HTERT RPE-1 (cell line): ENCODE results near the gene NEURL1.
"Not testable (repeated sequence)": the region's sequence is repeated elsewhere in the genome, so short reads cannot be mapped to it uniquely, and the experiment has no call there.

Experiments used
- in situ Hi-C: fragments of 300-500 bp; cut with MboI; formaldehyde crosslinking; loops from 4 replicates; pipeline ENCODE4 v1.14.3; 2020; ENCODE audit warnings: low sequenced_read_pairs

The NEURL1 gene

DNA sequence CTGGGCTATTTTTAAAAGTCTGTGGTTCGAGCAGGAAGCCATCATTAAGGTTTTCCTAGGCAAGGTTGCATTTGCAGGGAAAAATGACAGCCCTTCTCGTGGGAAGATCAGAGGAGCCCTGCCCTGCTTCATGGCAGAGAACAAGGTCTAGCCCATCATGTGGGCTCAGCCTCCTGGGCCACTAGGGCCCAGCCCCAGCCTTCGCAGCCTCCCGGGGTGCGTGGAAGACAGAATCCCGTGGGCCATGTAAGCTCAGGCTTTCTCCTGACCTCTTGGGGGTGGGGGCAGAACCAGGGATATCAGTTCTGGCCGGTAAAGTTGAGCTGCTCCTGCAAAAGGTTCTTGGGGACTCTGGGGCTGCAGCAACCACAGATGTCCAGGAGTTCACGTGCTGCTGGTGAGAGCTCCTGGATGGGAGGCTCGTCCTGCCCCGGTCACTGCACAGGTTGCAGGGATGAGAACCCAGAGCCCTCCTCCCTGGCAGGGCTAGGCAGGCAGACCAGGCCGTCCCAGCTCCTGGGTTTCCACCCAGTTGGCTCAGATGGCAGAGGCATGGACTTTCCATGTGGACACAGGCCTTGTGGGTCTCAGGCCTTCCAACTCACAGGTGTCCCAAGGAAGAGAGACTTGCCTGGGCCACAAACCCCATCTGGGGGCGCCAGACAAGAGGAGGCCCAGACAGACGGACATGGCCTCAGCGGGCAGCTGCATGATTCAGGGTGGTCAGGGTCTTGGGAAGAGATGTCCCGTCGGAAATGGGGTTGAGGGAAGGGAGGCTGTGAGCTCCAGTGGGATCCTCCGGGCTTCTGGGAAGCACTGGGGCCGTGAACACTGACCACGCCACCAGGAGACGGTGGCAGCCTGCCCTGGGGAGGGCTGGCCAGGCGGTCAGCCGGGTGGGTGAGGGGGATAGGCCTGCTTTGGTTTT, 126.2 kb downstream of the NEURL1 start:
- in situ Hi-C loops = no loop called here

DNA sequence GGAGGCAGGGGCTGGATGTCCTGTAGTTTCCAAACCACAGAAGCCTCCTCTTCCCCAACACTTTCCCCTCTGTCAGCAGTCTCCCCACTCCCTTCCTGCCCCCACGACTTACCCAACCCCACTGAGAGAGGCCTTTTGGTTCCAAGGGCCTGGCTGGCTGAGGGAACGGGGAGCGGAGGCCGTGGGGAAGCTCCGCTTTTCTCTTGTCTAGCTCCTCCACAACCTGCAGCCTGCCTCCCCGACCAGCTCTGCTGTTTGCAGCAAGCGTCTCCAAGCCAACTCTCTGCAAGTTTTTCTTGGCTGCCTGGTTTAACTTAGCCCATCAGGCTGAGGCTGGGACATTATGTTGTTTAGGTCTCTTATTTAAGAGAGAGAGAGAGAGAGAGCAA, 126.8 kb downstream of the NEURL1 start:
- in situ Hi-C loops = no loop called here

DNA sequence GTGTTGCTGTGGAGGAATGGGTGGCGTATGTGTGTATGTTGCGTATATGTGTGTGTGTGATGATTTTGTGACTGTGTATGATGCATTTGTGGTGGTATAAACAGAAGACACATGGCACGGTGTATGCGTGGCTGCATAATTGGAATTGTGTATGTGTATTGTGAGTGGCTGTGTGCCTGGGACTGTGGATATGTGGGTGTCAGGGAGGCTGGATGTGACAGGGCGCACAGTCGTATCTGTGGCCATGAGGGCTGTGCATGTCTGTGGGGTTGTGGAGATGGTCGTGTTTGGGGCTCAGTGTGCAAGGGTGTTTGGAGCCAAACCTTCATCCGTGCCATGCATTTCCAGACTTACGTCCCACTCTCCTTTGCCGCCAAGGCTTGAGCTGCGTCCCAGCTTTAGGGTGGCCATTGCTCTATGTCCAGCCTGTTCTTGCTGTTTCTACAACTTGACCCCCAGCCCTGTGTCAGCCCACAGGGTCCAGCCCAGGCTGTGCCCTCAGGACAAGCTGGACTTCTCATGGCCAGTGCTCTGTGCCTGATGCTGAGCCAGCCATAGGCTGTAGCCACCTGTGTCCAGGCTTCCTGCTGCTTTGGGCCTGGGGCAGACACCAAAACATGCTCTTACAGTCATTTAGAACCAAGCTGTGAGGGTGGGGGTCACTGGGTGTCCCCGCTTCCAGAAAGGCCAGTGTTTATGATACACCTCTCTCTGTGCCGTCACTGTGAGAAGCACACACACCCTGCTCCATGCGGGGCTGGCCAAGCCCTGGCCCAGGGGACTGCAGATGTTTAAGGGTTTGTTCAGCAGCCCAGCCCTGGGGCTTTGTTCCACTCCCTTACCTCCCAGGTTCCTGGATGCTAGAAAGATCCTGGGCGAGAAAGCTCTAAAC, 127.6 kb downstream of the NEURL1 start:
- in situ Hi-C loops = no loop called here

DNA sequence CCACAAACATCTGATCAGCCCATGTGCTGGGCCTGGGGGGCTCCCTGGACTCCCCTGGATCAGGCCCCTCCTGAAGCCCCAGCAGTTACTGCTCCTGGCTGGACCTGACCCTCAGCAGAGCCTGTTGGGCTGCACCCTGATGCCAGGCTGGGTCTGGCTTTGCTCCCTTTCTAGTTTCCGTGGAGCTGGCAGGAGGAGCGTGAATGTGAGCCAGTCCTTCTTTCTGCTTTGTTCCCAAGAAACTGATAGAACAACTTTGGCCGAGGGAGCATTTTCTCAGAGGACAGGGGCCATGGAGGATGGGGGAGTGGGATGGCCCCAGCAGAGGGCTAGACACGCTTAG, 128.2 kb downstream of the NEURL1 start:
- in situ Hi-C loops = no loop called here

DNA sequence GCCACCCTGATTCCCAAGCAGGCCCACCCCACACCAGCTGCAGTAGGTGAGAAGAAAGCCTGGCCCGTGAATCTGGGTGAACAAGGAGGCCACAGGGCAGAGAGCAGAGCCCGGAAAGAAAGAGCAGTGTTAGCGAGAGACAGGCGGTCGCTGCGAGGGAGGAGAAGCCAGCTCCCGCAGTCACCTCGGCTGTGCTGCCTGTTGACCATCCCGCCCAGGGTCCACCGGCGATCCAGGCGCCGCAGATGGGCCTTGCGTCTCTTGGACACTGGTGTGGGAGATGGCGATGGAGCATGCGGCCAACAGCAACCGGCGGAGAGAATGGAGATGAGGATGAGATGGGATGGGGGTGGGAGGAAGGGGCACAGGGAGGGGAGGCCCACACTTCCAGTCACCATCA, 128.8 kb downstream of the NEURL1 start:
- in situ Hi-C loops = no loop called here

DNA sequence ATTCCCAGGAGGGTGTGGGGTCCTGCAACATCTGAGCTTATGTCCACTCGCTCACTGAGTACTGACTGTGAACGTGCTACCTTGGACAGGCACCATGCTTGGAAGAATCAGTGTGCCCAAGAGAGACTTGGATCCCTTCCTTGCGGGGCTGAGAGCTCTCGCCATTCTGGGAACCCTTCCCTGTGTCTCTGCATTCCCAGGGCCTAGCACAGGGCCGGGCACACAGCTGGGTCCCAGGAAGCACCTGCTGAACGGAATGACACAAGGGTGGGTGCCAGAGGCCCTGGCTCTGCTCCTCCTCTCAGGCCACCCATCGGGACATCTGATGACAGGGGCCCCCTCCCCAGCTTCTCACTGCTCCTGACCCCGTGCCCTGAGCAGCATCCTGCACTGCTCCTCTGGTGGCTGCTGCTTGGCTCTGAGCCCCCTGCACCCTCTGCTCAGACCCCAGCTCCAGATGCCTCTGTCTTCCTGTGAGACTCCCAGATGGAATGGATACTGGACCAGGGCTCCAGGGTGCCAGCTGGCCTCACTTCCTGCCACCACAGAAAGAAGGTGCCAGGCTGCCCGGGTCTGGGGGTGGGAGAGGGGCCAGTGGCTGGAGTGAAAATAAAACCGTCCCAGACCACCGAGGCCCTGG, 129.6 kb downstream of the NEURL1 start:
- in situ Hi-C loops = no loop called here

DNA sequence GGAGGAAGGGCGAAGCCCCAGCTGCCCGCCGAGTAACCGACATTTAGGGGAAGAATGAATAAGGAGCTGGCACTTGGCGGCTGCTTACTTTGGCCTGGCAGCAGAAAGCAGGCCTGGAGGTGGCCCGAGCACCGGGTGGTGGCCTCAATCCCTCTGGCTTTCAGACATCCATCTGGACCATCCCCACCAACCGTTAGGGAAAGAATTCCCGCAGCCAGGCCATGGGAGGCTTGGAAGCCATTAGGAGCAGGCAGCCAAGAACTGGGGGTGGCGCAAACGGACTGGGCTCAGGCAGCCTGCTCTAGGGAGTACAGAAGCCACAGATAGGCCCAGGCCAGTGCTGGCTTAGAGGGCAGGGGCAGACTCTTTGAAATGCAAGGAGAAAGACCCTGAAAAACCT, 132.7 kb downstream of the NEURL1 start:
- in situ Hi-C loops = no loop called here

DNA sequence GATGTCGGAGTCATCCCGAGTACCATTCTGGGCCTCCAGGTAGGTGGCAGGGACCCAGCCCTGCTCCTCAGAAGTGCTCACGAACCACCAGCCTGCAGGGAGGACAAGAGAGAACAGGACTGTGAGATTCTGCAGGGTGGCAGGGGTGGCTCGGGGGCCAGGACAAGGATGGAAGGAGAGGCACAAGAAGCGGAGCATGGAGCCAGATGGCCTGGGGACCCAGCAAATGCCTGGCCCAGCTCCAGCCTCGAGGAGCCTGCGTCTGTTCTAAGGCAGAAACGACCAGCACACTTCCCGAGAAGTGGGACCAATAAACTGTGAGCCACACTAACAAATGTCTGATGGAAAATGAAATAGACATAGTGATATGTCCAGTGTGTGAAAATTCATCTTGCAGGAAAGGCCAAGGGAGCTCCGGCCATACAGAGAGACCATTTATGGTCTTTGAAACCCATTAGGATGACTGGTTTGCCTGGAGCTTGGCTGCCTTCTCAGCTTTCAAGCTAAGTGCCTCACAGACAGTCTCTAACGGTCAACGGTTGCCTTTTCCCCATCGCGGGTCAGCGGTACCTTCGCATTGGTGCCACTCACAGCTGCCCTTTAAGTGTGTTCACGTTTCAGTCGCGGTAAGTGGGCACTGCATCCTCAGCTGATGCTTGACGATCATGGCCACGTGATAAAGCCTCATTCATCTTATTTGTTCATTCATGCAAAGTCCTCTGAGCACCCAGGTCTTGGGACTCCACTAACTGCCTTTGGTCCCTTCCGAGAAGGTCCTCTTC, 133.8 kb downstream of the NEURL1 start:
- in situ Hi-C loops = no loop called here

DNA sequence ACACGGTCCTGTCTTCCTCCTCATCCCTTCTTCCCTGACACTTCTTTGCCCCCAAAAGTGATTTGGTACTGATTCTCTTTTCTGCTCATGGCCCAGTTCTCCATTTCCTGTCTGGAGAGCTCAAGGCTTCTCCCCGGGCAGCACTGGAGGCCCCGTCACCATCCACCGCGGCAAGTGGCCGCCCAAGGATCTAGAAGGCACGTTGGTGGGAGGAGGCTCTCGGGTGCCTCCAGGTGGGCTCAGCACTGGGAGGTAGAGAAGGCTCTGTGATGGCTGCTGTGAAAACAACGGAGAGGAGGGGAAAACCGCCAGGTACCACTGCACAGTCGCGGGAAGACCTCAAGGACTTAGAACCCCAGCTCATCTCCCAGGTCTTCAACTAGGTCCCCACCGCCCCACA, 134.4 kb downstream of the NEURL1 start:
- in situ Hi-C loops = no loop called here

DNA sequence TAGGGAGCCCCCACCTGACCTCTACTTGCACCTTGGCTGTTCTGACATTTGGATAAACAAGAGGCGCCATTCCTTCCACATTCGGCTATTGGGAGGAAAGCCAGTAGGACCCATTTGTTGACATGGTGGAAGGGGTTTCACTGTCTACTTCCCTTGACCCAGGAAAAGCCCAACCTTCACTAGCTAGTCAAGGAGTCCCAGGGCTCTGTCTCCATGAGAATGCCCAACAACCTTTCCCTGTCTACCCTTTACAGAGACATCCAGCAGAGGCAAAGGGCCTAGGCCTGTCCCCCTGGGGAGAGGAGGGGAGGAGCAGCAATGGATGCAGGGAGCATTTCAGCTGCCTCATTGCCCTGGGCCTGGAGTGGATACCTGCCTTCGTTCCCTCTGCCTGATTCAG, 136.1 kb downstream of the NEURL1 start:
- in situ Hi-C loops = no loop called here

DNA sequence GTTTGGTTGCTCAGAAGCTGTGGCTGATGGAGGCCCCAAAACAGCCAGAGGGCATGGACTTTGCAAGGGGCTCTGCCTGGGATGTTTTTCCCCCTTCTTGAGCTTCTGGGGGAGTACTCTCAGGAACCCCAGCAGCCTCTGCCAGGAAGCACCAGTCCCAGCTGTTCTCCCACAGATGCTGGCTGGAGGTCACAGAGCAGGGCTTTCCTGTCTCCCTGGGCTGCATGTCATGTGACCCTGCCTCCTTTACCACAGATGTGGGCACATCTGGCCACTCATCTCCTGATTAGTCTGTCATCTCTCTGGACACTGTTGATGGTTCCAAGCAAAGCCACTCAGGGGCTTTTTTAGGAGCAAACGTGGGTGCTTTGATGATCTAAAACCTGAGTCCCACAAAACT, 136.7 kb downstream of the NEURL1 start:
- in situ Hi-C loops = no loop called here

DNA sequence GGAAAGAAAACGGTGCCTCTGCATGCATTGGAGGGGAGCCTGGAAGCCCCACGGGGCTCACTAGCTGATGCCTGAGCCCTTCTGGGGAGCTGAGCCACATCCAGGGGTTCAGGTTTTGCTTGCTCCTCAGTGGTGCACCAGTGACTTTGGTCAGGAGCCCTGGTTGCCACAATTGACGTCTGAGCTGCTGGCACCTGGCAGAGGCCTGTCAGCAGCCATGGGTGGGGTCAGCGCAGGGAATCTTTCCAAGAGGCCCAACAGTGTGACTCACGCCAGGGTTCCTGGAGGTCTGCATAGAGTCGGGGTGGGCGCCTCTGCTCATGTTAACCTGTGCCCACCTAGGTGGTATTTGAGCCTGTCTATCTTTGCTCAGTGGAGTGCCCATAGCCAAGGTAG, 138.7 kb downstream of the NEURL1 start:
- in situ Hi-C loops = no loop called here

DNA sequence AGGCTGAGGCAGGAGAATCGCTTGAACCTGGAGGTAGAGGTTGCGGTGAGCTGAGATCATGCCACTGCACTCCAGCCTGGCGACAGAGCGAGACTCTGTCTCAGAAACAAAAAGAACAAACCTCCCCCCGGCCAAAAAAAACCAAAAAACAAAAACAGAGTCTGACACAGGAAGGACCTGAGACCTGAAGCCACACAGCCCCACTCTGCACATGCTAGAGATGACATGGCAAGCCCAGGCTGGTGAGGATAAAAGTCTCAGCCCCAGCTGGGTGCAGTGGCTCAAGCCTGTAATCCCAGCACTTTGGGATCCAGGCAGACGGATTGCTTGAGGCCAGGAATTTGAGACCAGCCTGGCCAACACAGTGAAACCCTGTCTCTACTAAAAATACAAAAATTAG, 139.4 kb downstream of the NEURL1 start:
- in situ Hi-C loops = not testable (repeated sequence)

DNA sequence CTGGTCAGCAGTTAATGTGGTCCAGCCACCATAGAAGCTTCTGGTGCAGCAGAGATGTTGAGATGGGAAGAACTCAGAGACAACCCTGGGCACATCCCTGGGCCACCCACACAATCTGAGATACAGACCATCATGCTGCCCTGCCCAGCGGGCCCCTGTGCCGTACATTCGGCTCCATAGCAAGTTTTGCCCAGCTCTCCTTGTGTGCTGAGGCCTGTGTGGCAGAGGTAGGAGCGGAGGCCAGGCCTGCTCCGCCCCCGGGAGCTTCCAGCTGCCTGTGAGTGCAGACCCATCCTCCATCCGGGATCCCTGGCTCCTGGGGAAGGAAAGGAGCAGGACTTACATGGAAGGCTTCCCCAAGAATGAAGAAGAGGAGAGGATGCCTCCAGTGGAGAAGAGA, 140.3 kb downstream of the NEURL1 start:
- in situ Hi-C loops = no loop called here

DNA sequence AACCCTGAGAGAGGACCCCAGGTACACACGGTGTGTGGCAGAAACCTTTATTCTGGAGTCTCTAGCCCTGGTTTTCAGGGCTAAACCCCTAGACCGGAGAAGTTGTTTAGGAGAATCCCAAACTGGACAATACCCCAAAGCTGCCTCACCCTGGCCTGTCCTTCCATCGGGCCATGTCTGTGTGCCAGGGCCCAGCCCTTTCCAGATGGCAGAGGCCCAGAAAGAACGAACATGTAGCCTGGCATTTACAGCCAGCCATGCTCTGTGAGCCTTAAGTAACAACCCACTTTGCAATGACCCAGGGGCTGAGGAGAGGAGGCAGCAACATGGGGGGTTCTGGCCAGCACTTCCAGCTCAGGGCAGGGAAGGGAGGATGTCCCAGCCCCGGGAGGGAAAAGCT, 142.1 kb downstream of the NEURL1 start:
- in situ Hi-C loops = no loop called here

DNA sequence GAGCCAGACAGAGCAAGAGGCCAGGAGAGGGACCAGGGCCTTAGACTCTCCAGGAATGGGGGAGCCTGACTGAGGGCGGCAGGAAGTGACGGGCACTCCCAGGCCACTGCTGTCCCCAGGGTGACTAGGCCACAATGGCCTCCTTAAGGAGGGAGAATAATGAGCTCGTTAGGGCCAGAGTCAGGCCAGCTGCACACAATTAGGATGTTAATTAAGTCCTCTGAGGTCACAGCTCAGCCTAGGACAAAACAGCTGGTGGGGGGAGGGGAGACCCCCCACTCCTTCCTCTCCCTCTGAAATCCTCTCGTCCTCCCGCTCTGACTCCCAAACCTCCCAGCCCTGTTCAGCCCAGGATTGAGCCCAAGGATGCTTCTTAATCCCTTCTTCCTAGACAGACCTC, 143.0 kb downstream of the NEURL1 start:
- in situ Hi-C loops = no loop called here

DNA sequence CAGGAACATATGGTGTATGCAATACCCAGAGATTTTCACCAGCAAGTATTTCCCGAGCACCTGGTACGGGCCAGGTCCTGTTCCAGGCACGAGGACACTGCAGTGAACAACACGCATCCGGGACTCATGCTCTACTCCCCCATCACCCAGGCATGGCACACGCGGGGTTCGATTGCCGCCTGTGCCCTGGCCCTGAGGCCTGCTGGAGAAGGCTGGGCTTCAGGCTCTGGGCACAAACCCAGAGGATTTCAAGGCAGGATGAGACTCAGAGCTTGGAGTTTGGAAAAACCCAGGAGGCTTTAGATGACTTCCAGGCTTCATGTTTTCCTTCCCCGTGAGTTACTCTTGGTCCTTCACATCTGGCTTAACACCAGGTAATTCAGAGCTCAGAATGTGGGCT, 143.5 kb downstream of the NEURL1 start:
- in situ Hi-C loops = no loop called here

DNA sequence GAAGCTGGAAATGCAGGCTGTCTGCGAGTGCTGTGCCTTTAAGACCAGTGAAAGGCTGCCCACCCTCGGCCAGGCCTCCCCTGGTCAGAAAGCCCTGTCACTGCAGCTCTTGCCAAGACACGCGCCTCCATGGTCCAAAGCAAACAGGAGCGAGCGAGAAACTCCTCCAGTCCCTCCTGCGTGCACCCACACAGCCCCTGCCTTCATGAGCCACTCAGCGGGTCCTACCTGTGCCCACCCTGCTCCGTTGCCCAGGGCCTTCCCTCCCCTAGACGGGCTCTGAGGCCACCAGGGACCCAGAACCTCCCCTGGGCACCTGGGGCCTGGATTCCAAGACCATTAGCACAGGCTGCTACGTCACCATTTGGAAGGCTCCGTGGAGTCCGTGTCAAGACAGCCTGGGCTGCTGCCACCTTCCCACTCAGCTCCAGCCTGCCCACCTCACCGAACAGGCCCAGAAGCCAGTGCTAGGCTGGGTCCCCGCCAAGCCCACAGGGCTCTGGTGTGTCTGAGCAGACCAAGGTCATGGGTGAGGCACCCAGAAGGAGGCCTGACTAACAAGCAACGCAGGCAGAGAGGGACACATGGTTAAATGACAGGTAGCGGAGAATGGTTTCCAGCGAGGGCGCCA, 144.5 kb downstream of the NEURL1 start:
- in situ Hi-C loops = no loop called here

DNA sequence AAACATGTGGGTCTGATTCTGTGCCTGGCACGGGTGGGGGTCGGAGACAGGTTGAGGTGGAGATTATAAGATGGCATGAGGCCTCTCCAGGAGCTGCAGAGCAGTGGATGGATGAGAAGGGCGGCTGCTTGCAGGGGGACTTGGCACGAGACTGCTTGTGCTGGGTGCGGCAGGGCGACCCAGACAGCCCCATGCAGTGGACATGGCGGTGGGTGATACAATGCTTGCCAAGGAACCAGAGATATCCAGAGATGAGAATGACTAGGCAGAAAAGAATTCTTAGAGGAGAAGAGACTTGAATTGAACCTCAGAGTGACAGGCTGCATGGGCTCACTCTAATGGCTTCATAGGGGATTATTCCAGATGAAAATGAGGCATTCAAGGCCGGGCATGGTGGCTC, 145.4 kb downstream of the NEURL1 start:
- in situ Hi-C loops = no loop called here

DNA sequence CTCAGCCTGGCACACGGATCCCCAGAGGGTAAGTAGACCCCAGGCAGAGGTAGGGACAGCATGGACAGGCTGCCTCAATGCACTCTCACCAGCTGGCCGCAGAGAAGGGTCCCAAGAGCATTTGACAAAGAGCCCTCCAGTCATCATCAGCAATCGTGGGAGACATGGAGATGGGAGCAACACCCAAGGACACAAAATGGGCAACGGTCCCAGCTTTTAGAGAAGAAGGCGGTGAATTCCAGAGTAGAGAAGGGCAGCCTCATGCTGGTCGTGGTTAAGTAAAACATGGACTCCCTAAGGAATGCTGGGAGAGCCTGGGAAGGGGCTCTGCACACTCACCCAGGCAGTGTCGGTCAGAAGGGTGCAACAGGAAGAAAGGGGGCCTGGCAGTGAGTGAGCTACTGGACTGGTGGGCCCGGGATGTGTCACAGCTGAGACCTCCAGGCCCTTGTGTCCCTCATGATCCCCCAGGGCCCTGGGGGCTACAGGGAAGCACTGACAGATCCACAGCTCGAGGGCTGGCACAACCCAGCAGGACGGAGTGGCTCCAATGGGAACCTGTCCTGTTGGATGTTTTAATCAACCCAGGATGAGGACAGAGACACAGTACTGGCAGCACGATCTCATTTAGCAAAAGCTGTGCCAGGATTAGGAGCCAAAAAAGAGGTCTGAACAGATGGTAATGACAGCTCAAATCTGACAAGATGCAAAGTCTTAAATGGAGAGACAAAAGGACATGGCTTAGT, 147.1 kb downstream of the NEURL1 start:
- in situ Hi-C loops = no loop called here
